Motor neuron (in vitro differentiated cells): ENCODE measurements around the gene ZSCAN9. TPM values are rescaled to one million over a fixed set of nuclear protein-coding genes. Genes with fewer than 3 reads are reported as not detected.

Experiments used
- ATAC-seq, 8 experiments: fragments of 200-7000 bp; cut with Tn5 transposase; replicated peaks in 6 of 8; 2 replicates each; pipeline ENCODE4 v1.8.0; 2021; ENCODE audit warnings: mild to moderate bottlenecking in 8 of 8, moderate library complexity in 8 of 8
- H3K27ac ChIP-seq, 2 donors: fragments of 250-450 bp; sonication (Bioruptor Pico); 2 replicates each; pipeline ENCODE4 v1.9.0; 2021; ENCODE audit warnings: antibody characterized with exemption in 2 of 2, mild to moderate bottlenecking in 2 of 2, moderate library complexity in 1 of 2
- H3K4me1 ChIP-seq, 2 donors: fragments of 250-450 bp; sonication (Bioruptor Pico); replicated peaks in 1 of 2; 2 replicates each; pipeline ENCODE4 v1.6.1; 2021; ENCODE audit warnings: antibody characterized with exemption in 2 of 2, mild to moderate bottlenecking in 2 of 2, moderate library complexity in 1 of 2
- H3K4me3 ChIP-seq, 5 donors: fragments of 250-450 bp; sonication (Bioruptor Pico); 2 replicates each; pipeline ENCODE4 v1.9.0; 2021; ENCODE audit warnings: antibody characterized with exemption in 5 of 5, mild to moderate bottlenecking in 5 of 5, moderate library complexity in 4 of 5
- WGBS, 10 experiments: fragments of 450-650 bp; shearing (Covaris generic); methylation state at CpG; one replicate each; pipeline ENCODE4 v1.0.0; 2022; 5-methylcytosine and 5-hydroxymethylcytosine counted together
- in situ Hi-C, 9 experiments: fragments of 400-800 bp; cut with MboI; loops; one replicate each; pipeline ENCODE4 v1.15.0; 2021; ENCODE audit warnings: low sequenced_read_pairs in 9 of 9, low pct_unique_long_range_greater_than_20kb in 2 of 9; ENCODE audit not compliant: unreplicated experiment in 9 of 9
- total RNA-seq, 8 experiments: library from RNA; unstranded; fragments of 300-600 nt; gene quantifications; 2 replicates each; pipeline versions ENCODE4 v1.2.3 to v1.2.4, GENCODE V29; 2022

The ZSCAN9 gene
- total RNA-seq, 8 experiments from 2014 or later = 6.3 to 45.9 (median 26.5) TPM

- WGBS, 10 experiments = 37 to 90% (median 54%) methylated on average over 2 to 7 of the region's 7 CpGs
- H3K27ac ChIP-seq = no peak overlapping the region
- H3K4me1 ChIP-seq = peaks cover 0 to 5% of the 10 kb centered on the region in 2 donors
- ATAC-seq = no peak
- no peak overlapping the region for H3K4me3 ChIP-seq
- in situ Hi-C loops = loop anchor here in 1 of 9 experiments (10.0 kb wide), 1 partner anchor 65 kb away; the partner anchor contains the start of gene ZKSCAN8
Measured at GRCh38 chr6:28209753-28210535, 15.1 kb upstream of the ZSCAN9 start.

- WGBS, 10 experiments = 8 to 31% (median 20%) methylated on average over 2 to 12 of the region's 16 CpGs; no CpG with 5 or more reads in 1 of the 10 experiments
- Histone ChIP-seq H3K27ac (no peak overlapping the region), H3K4me3 (peak overlapping the region; percentile 18 to 41 (median 31)), H3K4me1 (peaks cover 0 to 5% of the 10 kb centered on the region in 2 donors)
- in situ Hi-C loops = loop anchor here in 1 of 9 experiments (10.0 kb wide), 1 partner anchor 67 kb away; the partner anchor contains the start of gene ZKSCAN8
- ATAC-seq = peak in 7 of 8 experiments; percentile 6 to 36 (median 20)
Measured at GRCh38 chr6:28211840-28212509, 13.1 kb upstream of the ZSCAN9 start.

GRCh38 chr6:28212510-28213212 lies 12.4 kb upstream of the ZSCAN9 start:
- Histone ChIP-seq H3K4me3 (peak overlapping the region; percentile 18 to 41 (median 31)), H3K4me1 (peaks cover 0 to 5% of the 10 kb centered on the region in 2 donors), H3K27ac (no peak overlapping the region)
- ATAC-seq = peak; percentile 87 to 96 (median 91)
- in situ Hi-C loops = loop anchor here in 1 of 9 experiments (10.0 kb wide), 1 partner anchor 68 kb away; the partner anchor contains the start of gene ZKSCAN8
- 0 to 10% (median 2%) methylated on average over 7 to 20 of the region's 21 CpGs; no CpG with 5 or more reads in 1 of the 10 experiments for WGBS, 10 experiments

- in situ Hi-C loops = loop anchor here in 1 of 9 experiments (10.0 kb wide), 1 partner anchor 68 kb away; the partner anchor contains the start of gene ZKSCAN8
- ATAC-seq = no peak
- peak overlapping the region in 2 of 5 donors; percentile 31 to 41 for H3K4me3 ChIP-seq
- H3K27ac ChIP-seq = no peak overlapping the region
- 0 to 67% (median 19%) methylated on average over 1 to 2 of the region's 2 CpGs; no CpG with 5 or more reads in 1 of the 10 experiments for WGBS, 10 experiments
- peaks cover under 1 to 2% of the 10 kb centered on the region in 2 donors for H3K4me1 ChIP-seq
Measured at GRCh38 chr6:28213213-28213523, 11.9 kb upstream of the ZSCAN9 start.

GRCh38 chr6:28215425-28215824 lies 9.7 kb upstream of the ZSCAN9 start:
- ATAC-seq = no peak
- WGBS, 10 experiments = 0 to 62% (median 46%) methylated on average over 2 to 6 of the region's 8 CpGs; no CpG with 5 or more reads in 1 of the 10 experiments
- in situ Hi-C loops = loop anchor here in 1 of 9 experiments (10.0 kb wide), 1 partner anchor 71 kb away; the partner anchor contains the start of gene ZKSCAN8

GRCh38 chr6:28217890-28218289 lies 7.2 kb upstream of the ZSCAN9 start:
- in situ Hi-C loops = loop anchor here in 1 of 9 experiments (10.0 kb wide), 1 partner anchor 73 kb away; the partner anchor contains the start of gene ZKSCAN8
- Histone ChIP-seq H3K27ac (no peak overlapping the region), H3K4me3 (no peak overlapping the region), H3K4me1 (peaks cover 2 to 3% of the 10 kb centered on the region in 2 donors)
- 67 to 97% (median 92%) methylated on average over 1 to 10 of the region's 12 CpGs; no CpG with 5 or more reads in 5 of the 10 experiments for WGBS, 10 experiments
- ATAC-seq = no peak

More at GRCh38 chr6:28215425-28215824, 9.7 kb upstream of the ZSCAN9 start:
- Histone ChIP-seq H3K27ac (no peak overlapping the region), H3K4me3 (no peak overlapping the region), H3K4me1 (peaks cover 2 to 3% of the 10 kb centered on the region in 2 donors)

GRCh38 chr6:28218312-28219248 lies 6.5 kb upstream of the ZSCAN9 start:
- peak overlapping the region in 1 of 2 donors; percentile 46 for H3K27ac ChIP-seq
- peak overlapping the region; percentile 44 to 62 (median 54) for H3K4me3 ChIP-seq
- peaks cover 2 to 3% of the 10 kb centered on the region in 2 donors for H3K4me1 ChIP-seq
- peak; percentile 78 to 96 (median 94) for ATAC-seq
- WGBS, 10 experiments = 0 to 100% (median 12%) methylated on average over 1 to 16 of the region's 56 CpGs; no CpG with 5 or more reads in 2 of the 10 experiments
- in situ Hi-C loops = loop anchor here in 1 of 9 experiments (10.0 kb wide), 1 partner anchor 74 kb away; the partner anchor contains the start of gene ZKSCAN8

GRCh38 chr6:28220257-28221133 lies 4.6 kb upstream of the ZSCAN9 start:
- no peak overlapping the region for H3K27ac ChIP-seq
- peaks cover 3 to 8% of the 10 kb centered on the region in 2 donors for H3K4me1 ChIP-seq
- peak in 2 of 8 experiments; percentile 13 to 74 for ATAC-seq
- no peak overlapping the region for H3K4me3 ChIP-seq
- in situ Hi-C loops = no loop called here
- 23 to 80% (median 29%) methylated on average over 1 to 6 of the region's 6 CpGs for WGBS, 10 experiments

- Histone ChIP-seq H3K4me3 (peak overlapping the region; percentile 56 to 82 (median 69)), H3K27ac (peak overlapping the region; percentile 64 to 70), H3K4me1 (peaks cover 2 to 17% of the 10 kb centered on the region in 2 donors)
- WGBS, 10 experiments = 14 to 70% (median 56%) methylated on average over 2 to 9 of the region's 9 CpGs
- no peak for ATAC-seq
- in situ Hi-C loops = no loop called here
Measured at GRCh38 chr6:28224131-28225055, 682 bp upstream of the ZSCAN9 start.

GRCh38 chr6:28226460-28226859 lies 1.4 kb downstream of the ZSCAN9 start:
- WGBS, 10 experiments = 50 to 100% (median 85%) methylated on average over 1 to 2 of the region's 2 CpGs
- ATAC-seq = no peak
- H3K4me1 ChIP-seq = peaks cover 2 to 17% of the 10 kb centered on the region in 2 donors
- peak overlapping the region in 2 of 5 donors; percentile 56 to 78 for H3K4me3 ChIP-seq
- no peak overlapping the region for H3K27ac ChIP-seq
- in situ Hi-C loops = no loop called here
